K562 (cell line): ENCODE measurements around the gene TACR2. TPM values are rescaled to one million over a fixed set of nuclear protein-coding genes. Genes with fewer than 3 reads are reported as not detected.

ENCODE experiments used
- ASH1L ChIP-seq: fragments of 450-650 bp; IDR thresholded peaks from 2 replicates; pipeline ENCODE4 v1.6.1; 2018; ENCODE audit warnings: borderline replicate concordance, mild to moderate bottlenecking, low read depth; ENCODE audit not compliant: partially characterized antibody
- CEBPG ChIP-seq, 3 experiments: fragments of 200-800 bp in 1 of 3; sonication (Bioruptor generic) in 1 of 3; sonication (generic) in 1 of 3; formaldehyde crosslinking in 1 of 3; IDR thresholded peaks in 2 of 3; conservative IDR thresholded peaks in 1 of 3; 2 replicates each; pipeline versions ENCODE4 v1.6.1 to v1.8.0; 2016 to 2022; ENCODE audit warnings: missing compliant biosample characterization in 2 of 3, missing genetic modification characterization in 2 of 3, mild to moderate bottlenecking in 1 of 3, missing genetic modification reagents in 1 of 3
- LCOR ChIP-seq: sonication (generic); formaldehyde crosslinking; IDR thresholded peaks from 2 replicates; pipeline ENCODE4 v1.8.0; 2022; ENCODE audit warnings: mild to moderate bottlenecking, missing genetic modification reagents
- POLR2G ChIP-seq: fragments of 200-400 bp; formaldehyde crosslinking; IDR thresholded peaks from 2 replicates; pipeline ENCODE4 v1.6.1; 2017; ENCODE audit warnings: low read depth, mild to moderate bottlenecking, antibody characterized with exemption, low read length, moderate library complexity
- PYGO2 ChIP-seq: fragments of 450-650 bp; IDR thresholded peaks from 2 replicates; pipeline ENCODE4 v1.6.1; 2016; ENCODE audit warnings: mild to moderate bottlenecking, missing genetic modification characterization, moderate library complexity, missing compliant biosample characterization
- TFAP4 ChIP-seq: sonication (generic); formaldehyde crosslinking; IDR thresholded peaks from 2 replicates; pipeline ENCODE4 v1.8.0; 2022; ENCODE audit warnings: missing genetic modification reagents, mild to moderate bottlenecking, moderate library complexity, borderline replicate concordance
- THRAP3 ChIP-seq: fragments of 450-650 bp; IDR thresholded peaks from 2 replicates; pipeline ENCODE4 v1.6.1; 2016; ENCODE audit warnings: mild to moderate bottlenecking, inconsistent platforms, borderline replicate concordance
- ZEB2 ChIP-seq: fragments of 450-650 bp; IDR thresholded peaks from 2 replicates; pipeline ENCODE4 v1.6.1; 2016
- ZNF609 ChIP-seq: sonication (generic); formaldehyde crosslinking; IDR thresholded peaks from 2 replicates; pipeline ENCODE4 v1.8.1; 2023; ENCODE audit warnings: missing genetic modification reagents, mild to moderate bottlenecking, borderline replicate concordance
- polyA plus RNA-seq, 8 experiments: library from polyadenylated mRNA; depleted of rRNA in 4 of 8; stranded (reverse) in 5 of 8; unstranded in 3 of 8; fragments of >200 nt; fragmentation: Nextera tagmentation in 2 of 8; fragmentation: Illumina TruSeq in 1 of 8; extraction: Ambion mirVana in 2 of 8; extraction: Trizol in 1 of 8; gene quantifications; 2 replicates each; pipeline versions ENCODE4 v1.2.1 to v1.2.3, GENCODE V29; 2011 to 2014; ENCODE audit warnings: inconsistent platforms in 1 of 8, missing spikeins in 1 of 8
- total RNA-seq, 7 experiments: library from RNA; depleted of rRNA in 6 of 7; stranded (reverse); fragments of >200 nt in 6 of 7; fragmentation: Illumina TruSeq in 2 of 7; extraction: Trizol in 2 of 7; gene quantifications; 2 replicates each; pipeline versions ENCODE4 v1.2.1 to v1.2.3, GENCODE V29; 2011 to 2021; ENCODE audit warnings: low replicate concordance in 1 of 7
- TF ChIP-seq, protein P1 (sequence below): sonication (generic); formaldehyde crosslinking; IDR thresholded peaks from 2 replicates; pipeline ENCODE4 v1.8.0; 2022; ENCODE audit warnings: mild to moderate bottlenecking, missing genetic modification reagents
- TF ChIP-seq, protein P2 (sequence below): sonication (generic); formaldehyde crosslinking; IDR thresholded peaks from 2 replicates; pipeline ENCODE4 v1.5.0; 2020; ENCODE audit warnings: missing genetic modification reagents

Gene TACR2
- total and polyA plus RNA-seq, 9 of the 15 experiments (the other 6 are each of a cell fraction or from before 2014, with no cell fraction given) = not detected

- no peak for TF ChIP-seq ZNF609 (CRISPR knock-in tag)
- no peak for TF ChIP-seq THRAP3
- TF ChIP-seq, protein P1, sequence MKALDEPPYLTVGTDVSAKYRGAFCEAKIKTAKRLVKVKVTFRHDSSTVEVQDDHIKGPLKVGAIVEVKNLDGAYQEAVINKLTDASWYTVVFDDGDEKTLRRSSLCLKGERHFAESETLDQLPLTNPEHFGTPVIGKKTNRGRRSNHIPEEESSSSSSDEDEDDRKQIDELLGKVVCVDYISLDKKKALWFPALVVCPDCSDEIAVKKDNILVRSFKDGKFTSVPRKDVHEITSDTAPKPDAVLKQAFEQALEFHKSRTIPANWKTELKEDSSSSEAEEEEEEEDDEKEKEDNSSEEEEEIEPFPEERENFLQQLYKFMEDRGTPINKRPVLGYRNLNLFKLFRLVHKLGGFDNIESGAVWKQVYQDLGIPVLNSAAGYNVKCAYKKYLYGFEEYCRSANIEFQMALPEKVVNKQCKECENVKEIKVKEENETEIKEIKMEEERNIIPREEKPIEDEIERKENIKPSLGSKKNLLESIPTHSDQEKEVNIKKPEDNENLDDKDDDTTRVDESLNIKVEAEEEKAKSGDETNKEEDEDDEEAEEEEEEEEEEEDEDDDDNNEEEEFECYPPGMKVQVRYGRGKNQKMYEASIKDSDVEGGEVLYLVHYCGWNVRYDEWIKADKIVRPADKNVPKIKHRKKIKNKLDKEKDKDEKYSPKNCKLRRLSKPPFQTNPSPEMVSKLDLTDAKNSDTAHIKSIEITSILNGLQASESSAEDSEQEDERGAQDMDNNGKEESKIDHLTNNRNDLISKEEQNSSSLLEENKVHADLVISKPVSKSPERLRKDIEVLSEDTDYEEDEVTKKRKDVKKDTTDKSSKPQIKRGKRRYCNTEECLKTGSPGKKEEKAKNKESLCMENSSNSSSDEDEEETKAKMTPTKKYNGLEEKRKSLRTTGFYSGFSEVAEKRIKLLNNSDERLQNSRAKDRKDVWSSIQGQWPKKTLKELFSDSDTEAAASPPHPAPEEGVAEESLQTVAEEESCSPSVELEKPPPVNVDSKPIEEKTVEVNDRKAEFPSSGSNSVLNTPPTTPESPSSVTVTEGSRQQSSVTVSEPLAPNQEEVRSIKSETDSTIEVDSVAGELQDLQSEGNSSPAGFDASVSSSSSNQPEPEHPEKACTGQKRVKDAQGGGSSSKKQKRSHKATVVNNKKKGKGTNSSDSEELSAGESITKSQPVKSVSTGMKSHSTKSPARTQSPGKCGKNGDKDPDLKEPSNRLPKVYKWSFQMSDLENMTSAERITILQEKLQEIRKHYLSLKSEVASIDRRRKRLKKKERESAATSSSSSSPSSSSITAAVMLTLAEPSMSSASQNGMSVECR (CRISPR knock-in tag) = no peak
- no peak for TF ChIP-seq CEBPG (CRISPR knock-in tag; IDR thresholded peaks at IDR 0.05)
- TF ChIP-seq CEBPG (tag; conservative IDR thresholded peaks at IDR 0.05 in 1 of 2, IDR thresholded peaks at IDR 0.05 in 1 of 2) = no peak
- TF ChIP-seq ASH1L = no peak
- no peak for TF ChIP-seq PYGO2
- no peak for TF ChIP-seq ZEB2
- TF ChIP-seq LCOR (CRISPR knock-in tag) = no peak
- 0 out of 2 replicates have a peak, but pooled peaks have one; percentile 7 for TF ChIP-seq POLR2G
- TF ChIP-seq, protein P2, sequence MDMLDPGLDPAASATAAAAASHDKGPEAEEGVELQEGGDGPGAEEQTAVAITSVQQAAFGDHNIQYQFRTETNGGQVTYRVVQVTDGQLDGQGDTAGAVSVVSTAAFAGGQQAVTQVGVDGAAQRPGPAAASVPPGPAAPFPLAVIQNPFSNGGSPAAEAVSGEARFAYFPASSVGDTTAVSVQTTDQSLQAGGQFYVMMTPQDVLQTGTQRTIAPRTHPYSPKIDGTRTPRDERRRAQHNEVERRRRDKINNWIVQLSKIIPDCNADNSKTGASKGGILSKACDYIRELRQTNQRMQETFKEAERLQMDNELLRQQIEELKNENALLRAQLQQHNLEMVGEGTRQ (CRISPR knock-in tag) = no peak
- TF ChIP-seq TFAP4 = peak; percentile 20; the same call in 1 of the 2 replicates
These were observed 26.8 kb downstream of the TACR2 start (continued) for GRCh38 chr10:69389827-69390490.
